Bronchial epithelial cell (primary cell): ENCODE measurements around the gene MSRB1. TPM values are rescaled to one million over a fixed set of nuclear protein-coding genes. Genes with fewer than 3 reads are reported as not detected.

Source experiments
- DNase-seq: peaks from one replicate; pipeline ENCODE4 v3.0.0-alpha.2; 2010; ENCODE audit warnings: low read depth
- FAIRE-seq: peaks from 2 replicates; lab custom pipeline; 2011; peaks lifted over from hg19 to GRCh38; lab: Jason Lieb, UNC
- H3K27me3 ChIP-seq: 2 replicates; pipeline ENCODE4 v1.5.1; 2011; ENCODE audit warnings: low read length; ENCODE audit not compliant: control insufficient read depth, insufficient read depth
- H3K36me3 ChIP-seq: 2 replicates; pipeline ENCODE4 v1.5.1; 2011; ENCODE audit warnings: low read length; ENCODE audit not compliant: control insufficient read depth, insufficient read depth
- H3K4me3 ChIP-seq: 2 replicates; pipeline ENCODE4 v1.5.1; 2011; ENCODE audit warnings: mild to moderate bottlenecking, low read depth, low read length, control low read depth
- total RNA-seq: library from RNA; depleted of rRNA; stranded (reverse); fragments of >200 nt; gene quantifications from 2 replicates; pipeline ENCODE4 v1.2.1, GENCODE V29; 2014
- TF ChIP-seq, protein P1 (sequence below): IDR thresholded peaks from 2 replicates; pipeline ENCODE4 v1.5.1; 2011; ENCODE audit warnings: mild to moderate bottlenecking, moderate library complexity, low read length, control low read depth, inconsistent platforms; ENCODE audit not compliant: insufficient read depth, severe bottlenecking

MSRB1 gene
- total RNA-seq = 2.9 and 6.0 TPM in 2 replicates

- FAIRE-seq (no peak), DNase-seq (peak; percentile 89)
- Histone ChIP-seq H3K4me3 (peak within 1 kb of the TSS; percentile 67), H3K36me3 (peaks cover 14% of the 10 kb centered on the region), H3K27me3 (no peaks in the 10 kb centered on the region)
- TF ChIP-seq, protein P1, sequence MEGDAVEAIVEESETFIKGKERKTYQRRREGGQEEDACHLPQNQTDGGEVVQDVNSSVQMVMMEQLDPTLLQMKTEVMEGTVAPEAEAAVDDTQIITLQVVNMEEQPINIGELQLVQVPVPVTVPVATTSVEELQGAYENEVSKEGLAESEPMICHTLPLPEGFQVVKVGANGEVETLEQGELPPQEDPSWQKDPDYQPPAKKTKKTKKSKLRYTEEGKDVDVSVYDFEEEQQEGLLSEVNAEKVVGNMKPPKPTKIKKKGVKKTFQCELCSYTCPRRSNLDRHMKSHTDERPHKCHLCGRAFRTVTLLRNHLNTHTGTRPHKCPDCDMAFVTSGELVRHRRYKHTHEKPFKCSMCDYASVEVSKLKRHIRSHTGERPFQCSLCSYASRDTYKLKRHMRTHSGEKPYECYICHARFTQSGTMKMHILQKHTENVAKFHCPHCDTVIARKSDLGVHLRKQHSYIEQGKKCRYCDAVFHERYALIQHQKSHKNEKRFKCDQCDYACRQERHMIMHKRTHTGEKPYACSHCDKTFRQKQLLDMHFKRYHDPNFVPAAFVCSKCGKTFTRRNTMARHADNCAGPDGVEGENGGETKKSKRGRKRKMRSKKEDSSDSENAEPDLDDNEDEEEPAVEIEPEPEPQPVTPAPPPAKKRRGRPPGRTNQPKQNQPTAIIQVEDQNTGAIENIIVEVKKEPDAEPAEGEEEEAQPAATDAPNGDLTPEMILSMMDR = no peak
These were observed at the start of gene MSRB1 for GRCh38 chr16:1942810-1943726. Gene MSRB1 (minus strand): TSS chr16:1943199. CDS start chr16:1943156, 43 bp downstream.

DNA sequence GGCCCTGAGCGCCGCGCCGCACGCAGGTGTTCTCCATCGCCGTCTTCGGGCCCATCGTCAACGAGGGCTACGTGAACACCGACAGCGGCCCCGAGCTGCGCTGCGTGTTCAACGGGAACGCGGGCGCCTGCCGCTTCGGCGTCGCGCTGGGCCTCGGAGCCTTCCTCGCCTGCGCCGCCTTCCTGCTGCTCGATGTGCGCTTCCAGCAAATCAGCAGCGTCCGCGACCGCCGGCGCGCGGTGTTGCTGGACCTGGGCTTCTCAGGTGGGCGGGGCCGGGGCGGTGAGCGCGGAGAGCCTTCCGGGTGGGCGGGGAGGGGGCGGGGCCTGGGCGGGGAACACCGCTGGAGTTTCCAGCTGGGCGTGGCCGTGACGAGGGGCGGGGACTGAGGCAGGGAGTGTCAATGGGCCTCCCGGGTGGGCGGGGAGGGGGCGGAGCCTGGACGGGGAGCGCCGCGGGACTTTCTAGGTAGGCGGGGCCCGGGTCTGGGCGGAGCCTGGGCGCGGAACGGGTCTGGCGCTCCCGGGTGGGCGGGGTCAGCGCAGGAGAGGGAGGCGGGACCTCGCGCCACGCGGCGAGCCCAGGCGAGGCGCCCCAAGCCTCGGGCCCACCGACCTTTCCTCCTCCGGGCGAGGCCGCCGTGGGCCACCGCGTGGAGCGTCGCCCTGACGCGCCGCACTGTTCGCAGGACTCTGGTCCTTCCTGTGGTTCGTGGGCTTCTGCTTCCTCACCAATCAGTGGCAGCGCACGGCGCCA, 49.1 kb upstream of the MSRB1 start:
- FAIRE-seq (no peak), DNase-seq (peak; percentile 65)
- Histone ChIP-seq H3K36me3 (peaks cover 2% of the 10 kb centered on the region), H3K4me3 (peak overlapping the region; percentile 28), H3K27me3 (peaks cover 14% of the 10 kb centered on the region)
- TF ChIP-seq, protein P1 = no peak

GRCh38 chr16:1991588-1991947, 48.6 kb upstream of the MSRB1 start:
- FAIRE-seq = no peak
- Histone ChIP-seq H3K36me3 (no peaks in the 10 kb centered on the region), H3K27me3 (peaks cover 14% of the 10 kb centered on the region), H3K4me3 (peak overlapping the region; percentile 28)
- DNase-seq = no peak
- TF ChIP-seq, protein P1 = no peak

- peaks cover 14% of the 10 kb centered on the region for H3K27me3 ChIP-seq
- FAIRE-seq = no peak
- H3K36me3 ChIP-seq = peaks cover 3% of the 10 kb centered on the region
- no peak for DNase-seq
- no peak overlapping the region for H3K4me3 ChIP-seq
- TF ChIP-seq, protein P1 = no peak
These were observed 48.1 kb upstream of the MSRB1 start for GRCh38 chr16:1991135-1991551.

GRCh38 chr16:1990351-1991134, 47.5 kb upstream of the MSRB1 start:
- H3K36me3 ChIP-seq = peaks cover 9% of the 10 kb centered on the region
- peak overlapping the region; percentile 21 for H3K4me3 ChIP-seq
- DNase-seq (no peak), FAIRE-seq (no peak)
- TF ChIP-seq, protein P1 = no peak
- H3K27me3 ChIP-seq = peaks cover 14% of the 10 kb centered on the region
